Hematopoietic multipotent progenitor cell treated with erythropoietin and hydrocortisone succinate and interleukin-3 and kit ligand, for 8 days (in vitro differentiated cells): ENCODE measurements around the gene ARID3B.
"Not testable (repeated sequence)": the region's sequence is repeated elsewhere in the genome, so short reads cannot be mapped to it uniquely, and the experiment has no call there.

ENCODE experiments used
- DNase-seq: peaks from one replicate; pipeline ENCODE4 v3.0.0-alpha.2; 2015

The ARID3B gene

GRCh38 chr15:74626336-74626735 is 85.3 kb downstream of the ARID3B start:
- DNase-seq: no peak

GRCh38 chr15:74626752-74627692 is 86.0 kb downstream of the ARID3B start:
- DNase-seq: no peak

DNA sequence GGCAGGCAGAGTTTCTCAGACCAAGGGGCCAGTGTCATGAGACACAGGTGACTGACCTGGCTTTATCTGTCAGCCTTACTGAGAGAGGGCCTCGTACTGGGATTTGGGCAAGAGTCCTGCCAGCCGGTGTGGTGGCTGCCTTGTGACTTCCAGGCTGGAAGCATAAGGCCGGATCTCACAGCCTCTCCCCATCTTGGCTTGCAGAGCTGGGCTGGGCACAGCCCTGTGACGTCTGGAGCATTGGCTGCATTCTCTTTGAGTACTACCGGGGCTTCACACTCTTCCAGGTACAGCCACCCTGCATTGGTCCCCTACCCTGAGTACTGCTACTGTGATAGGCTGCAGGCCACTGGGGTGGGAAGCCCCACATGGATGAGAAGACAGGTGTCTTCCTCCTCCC is 86.7 kb downstream of the ARID3B start:
- no peak for DNase-seq

DNA sequence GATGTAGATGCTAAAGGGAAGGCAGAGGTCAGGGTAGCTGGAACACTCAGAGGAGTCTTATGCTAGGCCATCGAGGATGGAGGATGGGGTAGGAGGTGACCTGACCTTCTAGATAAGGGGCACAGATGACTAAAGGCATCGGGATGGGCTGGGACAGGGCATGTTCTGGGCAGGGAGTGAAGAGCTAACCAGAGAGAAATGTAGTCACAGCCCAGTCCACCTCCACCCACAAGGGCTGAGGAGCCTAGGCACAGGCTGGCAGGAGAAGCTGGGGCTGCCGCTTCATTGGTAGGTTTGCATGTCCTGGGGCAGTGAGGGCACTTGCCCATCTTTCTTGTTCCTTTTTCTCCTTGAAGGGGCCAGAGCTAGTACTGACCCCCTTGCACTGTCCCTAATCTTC is 87.2 kb downstream of the ARID3B start:
- DNase-seq: no peak

- no peak for DNase-seq
These were observed 87.9 kb downstream of the ARID3B start for GRCh38 chr15:74628949-74629348.

GRCh38 chr15:74629696-74630095 is 88.7 kb downstream of the ARID3B start:
- not testable (repeated sequence) for DNase-seq

DNA sequence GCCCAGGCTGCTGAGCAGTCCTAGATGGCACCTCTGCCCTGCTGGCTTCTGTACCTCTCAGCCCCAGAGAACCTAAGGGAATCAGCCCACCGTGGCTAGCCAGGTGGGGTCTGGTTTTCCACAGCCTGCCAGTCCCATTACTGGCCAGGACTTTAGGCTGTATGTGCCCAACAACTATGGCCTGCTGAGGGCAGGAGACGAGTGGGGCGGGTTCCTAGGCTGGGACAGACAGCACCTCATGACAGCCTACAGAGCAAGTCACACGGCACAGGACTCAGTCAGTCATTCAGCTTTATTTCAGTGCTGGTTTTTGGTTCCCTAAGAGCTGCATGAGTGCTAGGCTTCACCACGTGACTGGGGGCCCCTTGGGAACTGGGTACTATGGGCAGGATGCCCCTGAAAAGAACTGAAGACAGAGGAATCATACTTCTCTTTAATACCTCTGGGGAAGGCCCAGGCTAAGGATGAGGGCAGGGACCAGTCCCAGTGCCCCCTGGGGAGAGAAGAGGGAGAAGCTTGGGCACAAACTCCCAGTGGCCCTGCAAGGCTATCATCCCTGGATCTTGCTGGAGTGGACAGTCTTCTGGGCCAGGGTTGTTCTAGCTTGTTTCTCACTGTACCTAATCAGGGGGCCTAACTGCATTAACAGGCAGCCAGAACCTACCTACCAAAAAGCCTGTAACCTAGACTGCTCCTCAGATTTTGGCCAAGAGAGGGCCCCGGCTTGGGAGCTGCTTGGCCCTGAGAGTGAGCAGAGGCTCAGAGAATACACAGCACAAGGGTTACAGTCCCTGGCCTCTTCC is 89.5 kb downstream of the ARID3B start:
- DNase-seq: no peak

DNA sequence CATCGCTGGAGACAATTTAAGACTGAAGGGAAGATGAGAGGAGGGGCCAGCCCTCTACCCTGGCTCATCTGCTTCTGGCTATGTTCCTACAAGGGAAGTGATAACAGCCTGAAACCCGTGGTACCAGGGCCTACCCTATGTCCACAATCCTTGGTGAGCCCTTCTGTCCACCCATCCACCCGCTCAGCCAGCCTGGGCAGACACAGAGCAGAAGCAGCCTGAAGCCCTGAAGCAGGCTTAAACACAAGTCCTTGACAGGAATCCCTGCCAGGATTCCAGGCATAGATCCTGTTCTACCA is 90.0 kb downstream of the ARID3B start:
- no peak for DNase-seq

GRCh38 chr15:74631408-74631807 is 90.4 kb downstream of the ARID3B start:
- no peak for DNase-seq

- peak; percentile 66 for DNase-seq
These were observed 91.0 kb downstream of the ARID3B start for GRCh38 chr15:74631935-74632560.

GRCh38 chr15:74632601-74633000 is 91.6 kb downstream of the ARID3B start:
- no peak for DNase-seq

GRCh38 chr15:74633781-74634180 is 92.8 kb downstream of the ARID3B start:
- DNase-seq: no peak

DNA sequence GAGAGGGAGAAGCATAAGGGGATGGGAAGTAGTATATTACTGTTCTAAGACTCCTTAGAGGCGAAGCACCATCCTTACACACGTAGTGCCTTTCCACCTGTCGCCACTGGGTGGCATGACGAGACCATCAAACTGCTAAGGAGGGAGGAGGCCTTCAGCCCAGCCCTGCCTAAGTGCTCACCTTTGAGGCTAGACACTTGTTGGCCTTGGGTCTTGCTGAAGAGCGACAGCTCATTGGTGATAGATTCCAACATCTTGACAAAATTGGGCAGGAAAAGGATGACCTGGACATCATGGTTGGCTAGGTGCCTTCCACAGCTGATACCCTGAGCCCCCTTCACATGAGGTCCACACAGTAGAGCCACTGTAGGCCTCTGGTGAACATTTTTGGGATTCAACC is 94.2 kb downstream of the ARID3B start:
- DNase-seq: peak; percentile 82

DNA sequence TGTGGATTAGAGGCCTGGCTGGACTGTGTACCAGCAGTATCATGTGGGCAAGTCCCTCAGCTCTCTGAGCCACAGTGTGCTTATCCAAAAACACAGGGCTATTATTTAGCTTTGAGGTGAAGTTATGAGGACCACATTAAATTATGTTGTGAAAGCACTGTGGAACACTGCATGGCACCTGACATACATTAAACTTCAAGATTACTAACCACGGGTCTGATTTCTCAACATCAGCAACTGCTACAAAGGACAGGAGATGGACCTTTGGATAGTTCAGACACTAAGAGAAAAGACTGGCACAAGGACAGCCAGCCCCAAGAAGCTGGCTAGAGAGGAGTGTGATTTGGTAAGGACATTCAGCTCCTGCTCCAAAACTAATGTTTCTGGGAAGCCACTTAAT is 96.0 kb downstream of the ARID3B start:
- DNase-seq: no peak

DNA sequence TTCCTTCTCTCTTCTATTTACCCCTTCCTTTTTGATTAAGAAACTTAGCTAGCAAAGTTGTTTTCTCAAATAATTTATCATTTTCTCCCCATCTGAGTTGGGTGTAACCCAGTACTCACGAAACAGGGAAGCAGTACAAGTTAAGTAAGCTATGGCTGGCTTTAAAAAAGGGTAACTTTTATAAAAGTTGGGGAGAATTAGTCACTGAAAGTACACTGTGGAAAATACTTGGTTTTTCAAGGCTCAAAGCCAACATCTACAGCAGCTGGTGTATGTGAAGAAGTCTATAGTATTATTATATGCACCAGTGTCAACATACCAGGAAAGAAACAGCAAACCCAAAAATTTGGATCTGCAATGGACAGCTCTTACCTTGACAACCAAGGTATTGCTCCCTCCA is 100.1 kb downstream of the ARID3B start:
- DNase-seq: no peak

DNA sequence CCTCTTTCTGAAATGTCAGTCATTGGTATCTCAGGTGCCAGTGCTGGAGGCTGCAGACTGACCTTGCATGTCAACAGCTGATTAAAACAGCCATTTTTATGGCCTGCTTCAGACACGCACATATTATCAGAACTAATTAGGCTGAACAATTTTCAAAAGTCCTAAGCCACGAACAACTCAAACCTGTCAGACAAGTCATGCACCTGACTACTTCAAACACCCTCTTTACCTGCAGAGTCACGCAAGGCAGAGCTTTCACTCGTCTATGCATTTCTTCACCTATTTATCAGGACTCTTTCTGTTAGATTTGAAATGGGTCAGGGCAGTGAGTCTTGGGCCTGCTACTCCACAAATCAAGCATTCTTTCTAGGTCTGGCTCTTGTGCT is 101.3 kb downstream of the ARID3B start:
- no peak for DNase-seq

DNA sequence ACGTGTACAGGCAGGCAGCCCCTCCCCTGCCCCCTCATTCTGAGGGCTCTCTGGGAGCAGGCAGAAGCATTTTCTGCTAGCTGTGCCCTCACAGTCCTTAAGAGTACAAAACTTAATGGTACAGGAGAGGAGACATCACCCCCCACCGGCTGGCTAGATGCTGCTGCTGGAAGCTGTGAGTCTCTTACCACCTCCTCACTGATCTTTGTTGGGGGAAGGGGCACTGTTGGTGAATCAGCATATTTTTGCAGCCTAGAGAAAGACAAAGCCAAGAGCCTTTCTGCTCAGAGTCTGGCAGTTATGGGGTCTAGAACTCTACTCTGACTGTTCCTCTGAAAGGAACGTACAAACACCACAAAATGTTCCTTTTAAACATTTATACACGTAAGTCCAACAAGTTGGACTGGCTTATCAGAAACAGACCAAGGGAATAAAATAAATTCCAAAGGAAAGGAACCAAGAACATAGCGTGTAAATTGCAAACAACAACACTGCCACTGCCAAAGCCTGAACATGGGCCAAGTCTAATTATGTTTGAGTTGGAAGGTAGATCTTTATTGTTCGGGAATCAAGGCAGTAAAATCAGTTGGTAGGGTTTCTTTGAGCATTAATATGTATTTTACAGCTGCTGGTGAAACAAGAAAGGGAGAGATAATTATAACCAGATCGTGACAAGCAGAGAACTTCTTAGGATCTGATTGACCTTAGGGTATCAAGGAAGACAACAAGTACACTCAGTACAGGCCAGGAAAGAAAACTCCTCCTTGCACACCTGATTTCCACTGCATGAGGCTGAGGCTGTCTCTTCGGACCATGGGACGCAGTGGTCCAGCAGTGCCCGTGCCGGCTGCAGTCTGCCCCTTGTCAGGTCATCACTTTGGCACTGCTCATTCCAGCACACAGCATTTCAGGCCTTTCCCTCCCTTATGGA is 102.0 kb downstream of the ARID3B start:
- peak; percentile 17 for DNase-seq

- peak; percentile 16 for DNase-seq
These were observed 102.7 kb downstream of the ARID3B start for GRCh38 chr15:74643665-74644204.

GRCh38 chr15:74646480-74646879 is 105.5 kb downstream of the ARID3B start:
- no peak for DNase-seq
